Astrocyte (in vitro differentiated cells and primary cell): ENCODE data around the gene ARPC2. TPM values are rescaled to one million over a fixed set of nuclear protein-coding genes. Genes with fewer than 3 reads are reported as not detected.
A peak's percentile ranks its signal among the peaks of the same experiment; 100 is the strongest.

Experiments
- DNase-seq: peaks from one replicate; pipeline ENCODE4 v3.0.0-alpha.2; 2010; ENCODE audit warnings: low read depth
- FAIRE-seq: peaks from 2 replicates; lab custom pipeline; 2011; peaks lifted over from hg19 to GRCh38; lab: Jason Lieb, UNC
- H2AFZ ChIP-seq: 2 replicates; pipeline ENCODE4 v1.6.0; 2012; ENCODE audit warnings: low read depth, low read length, inconsistent platforms
- H3K27ac ChIP-seq: 2 replicates; pipeline ENCODE4 v1.5.1; 2011; ENCODE audit warnings: low read depth, low read length, inconsistent platforms
- H3K27me3 ChIP-seq: 2 replicates; pipeline ENCODE4 v1.6.0; 2011; ENCODE audit warnings: low read length, inconsistent platforms; ENCODE audit not compliant: insufficient read depth
- H3K36me3 ChIP-seq: 2 replicates; pipeline ENCODE4 v1.5.1; 2011; ENCODE audit warnings: low read length, inconsistent platforms; ENCODE audit not compliant: insufficient read depth
- H3K4me1 ChIP-seq: 2 replicates; pipeline ENCODE4 v1.5.1; 2011; ENCODE audit warnings: low read length, inconsistent platforms; ENCODE audit not compliant: insufficient read depth
- H3K4me2 ChIP-seq: 2 replicates; pipeline ENCODE4 v1.6.0; 2012; ENCODE audit warnings: low read length, inconsistent platforms
- H3K4me3 ChIP-seq: 2 replicates; pipeline ENCODE4 v1.5.1; 2011; ENCODE audit warnings: low read depth, mild to moderate bottlenecking, low read length, inconsistent platforms; ENCODE audit not compliant: insufficient read depth
- H3K79me2 ChIP-seq: 2 replicates; pipeline ENCODE4 v1.6.0; 2012; ENCODE audit warnings: mild to moderate bottlenecking, low read length, inconsistent platforms; ENCODE audit not compliant: insufficient read depth
- H3K9ac ChIP-seq: 2 replicates; pipeline ENCODE4 v1.6.0; 2012; ENCODE audit warnings: mild to moderate bottlenecking, low read length, inconsistent platforms
- H3K9me3 ChIP-seq: 2 replicates; pipeline ENCODE4 v1.5.1; 2012; ENCODE audit warnings: low read depth, mild to moderate bottlenecking, low read length, inconsistent platforms; ENCODE audit not compliant: insufficient read depth
- H4K20me1 ChIP-seq: 2 replicates; pipeline ENCODE4 v1.6.0; 2012; ENCODE audit warnings: low read length, inconsistent platforms; ENCODE audit not compliant: insufficient read depth
- H3K27ac Mint-ChIP-seq: one replicate; pipeline ENCODE4 v1.8.0; 2021; ENCODE audit warnings: mild to moderate bottlenecking, mixed read lengths; ENCODE audit not compliant: unreplicated experiment
- H3K27me3 Mint-ChIP-seq: one replicate; pipeline ENCODE4 v1.8.0; 2021; ENCODE audit warnings: low read depth, mixed read lengths; ENCODE audit not compliant: unreplicated experiment
- H3K36me3 Mint-ChIP-seq: one replicate; pipeline ENCODE4 v1.8.0; 2021; ENCODE audit warnings: low read depth, mixed read lengths; ENCODE audit not compliant: unreplicated experiment
- H3K4me1 Mint-ChIP-seq: one replicate; pipeline ENCODE4 v1.8.0; 2021; ENCODE audit warnings: low read depth, mixed read lengths; ENCODE audit not compliant: unreplicated experiment
- H3K4me3 Mint-ChIP-seq: one replicate; pipeline ENCODE4 v1.8.0; 2021; ENCODE audit warnings: mild to moderate bottlenecking, moderate library complexity, mixed read lengths; ENCODE audit not compliant: unreplicated experiment
- H3K9me3 Mint-ChIP-seq: one replicate; pipeline ENCODE4 v1.8.0; 2021; ENCODE audit warnings: mild to moderate bottlenecking, mixed read lengths; ENCODE audit not compliant: unreplicated experiment
- EZH2 ChIP-seq: IDR thresholded peaks from 2 replicates; pipeline ENCODE4 v1.6.1; 2012; ENCODE audit warnings: mild to moderate bottlenecking, low read length, inconsistent platforms; ENCODE audit not compliant: insufficient read depth
- total RNA-seq: library from RNA; stranded (reverse); gene quantifications from 2 replicates; pipeline ENCODE4 v1.2.1, GENCODE V29; 2021
- TF ChIP-seq, protein P1 (sequence below): IDR thresholded peaks from 2 replicates; pipeline ENCODE4 v1.5.1; 2011; ENCODE audit warnings: low read depth, mild to moderate bottlenecking, inconsistent platforms, low read length, moderate library complexity; ENCODE audit not compliant: insufficient read depth

The ARPC2 gene
- total RNA-seq, 1 donor from 2014 or later: 535 TPM

DNA sequence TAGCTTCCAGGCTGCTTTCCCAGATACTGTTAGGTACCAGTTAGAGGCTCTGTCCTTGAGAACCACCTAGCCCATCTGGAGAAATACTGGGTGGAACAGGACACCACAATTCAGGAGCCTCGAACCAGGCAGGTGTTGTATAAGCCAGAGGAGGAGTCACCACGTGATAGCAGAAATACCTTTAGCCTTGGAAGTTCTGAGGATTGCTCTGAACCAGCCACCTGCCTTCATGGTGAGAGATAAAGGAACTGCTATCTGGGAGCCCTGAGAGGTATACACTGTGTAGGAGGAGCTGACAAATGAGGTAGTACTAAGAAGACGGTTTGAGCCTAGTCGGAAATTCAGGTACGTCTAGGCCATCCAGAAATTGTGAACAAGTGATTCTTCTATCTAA, 36.2 kb downstream of the ARPC2 start:
- Histone ChIP-seq H3K4me2 (no peak overlapping the region), H2AFZ (no peak overlapping the region), H3K9ac (peak overlapping the region; percentile 46), H4K20me1 (peaks cover 82% of the 10 kb centered on the region), H3K79me2 (peaks cover 21% of the 10 kb centered on the region), H3K9me3 (no peaks in the 10 kb centered on the region), H3K4me3 (no peak overlapping the region), H3K36me3 (peaks cover 78% of the 10 kb centered on the region), H3K27ac (no peak overlapping the region), H3K27me3 (no peaks in the 10 kb centered on the region), H3K4me1 (peaks cover 6% of the 10 kb centered on the region)
- Mint-ChIP-seq H3K4me1 (peaks cover 29% of the 10 kb centered on the region), H3K27ac (no peak overlapping the region), H3K4me3 (no peak overlapping the region), H3K27me3 (no peaks in the 10 kb centered on the region), H3K9me3 (no peaks in the 10 kb centered on the region), H3K36me3 (peaks cover 37% of the 10 kb centered on the region)
- DNase-seq (no peak), FAIRE-seq (no peak)
- no peak for TF ChIP-seq EZH2
- TF ChIP-seq, protein P1, sequence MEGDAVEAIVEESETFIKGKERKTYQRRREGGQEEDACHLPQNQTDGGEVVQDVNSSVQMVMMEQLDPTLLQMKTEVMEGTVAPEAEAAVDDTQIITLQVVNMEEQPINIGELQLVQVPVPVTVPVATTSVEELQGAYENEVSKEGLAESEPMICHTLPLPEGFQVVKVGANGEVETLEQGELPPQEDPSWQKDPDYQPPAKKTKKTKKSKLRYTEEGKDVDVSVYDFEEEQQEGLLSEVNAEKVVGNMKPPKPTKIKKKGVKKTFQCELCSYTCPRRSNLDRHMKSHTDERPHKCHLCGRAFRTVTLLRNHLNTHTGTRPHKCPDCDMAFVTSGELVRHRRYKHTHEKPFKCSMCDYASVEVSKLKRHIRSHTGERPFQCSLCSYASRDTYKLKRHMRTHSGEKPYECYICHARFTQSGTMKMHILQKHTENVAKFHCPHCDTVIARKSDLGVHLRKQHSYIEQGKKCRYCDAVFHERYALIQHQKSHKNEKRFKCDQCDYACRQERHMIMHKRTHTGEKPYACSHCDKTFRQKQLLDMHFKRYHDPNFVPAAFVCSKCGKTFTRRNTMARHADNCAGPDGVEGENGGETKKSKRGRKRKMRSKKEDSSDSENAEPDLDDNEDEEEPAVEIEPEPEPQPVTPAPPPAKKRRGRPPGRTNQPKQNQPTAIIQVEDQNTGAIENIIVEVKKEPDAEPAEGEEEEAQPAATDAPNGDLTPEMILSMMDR: no peak

DNA sequence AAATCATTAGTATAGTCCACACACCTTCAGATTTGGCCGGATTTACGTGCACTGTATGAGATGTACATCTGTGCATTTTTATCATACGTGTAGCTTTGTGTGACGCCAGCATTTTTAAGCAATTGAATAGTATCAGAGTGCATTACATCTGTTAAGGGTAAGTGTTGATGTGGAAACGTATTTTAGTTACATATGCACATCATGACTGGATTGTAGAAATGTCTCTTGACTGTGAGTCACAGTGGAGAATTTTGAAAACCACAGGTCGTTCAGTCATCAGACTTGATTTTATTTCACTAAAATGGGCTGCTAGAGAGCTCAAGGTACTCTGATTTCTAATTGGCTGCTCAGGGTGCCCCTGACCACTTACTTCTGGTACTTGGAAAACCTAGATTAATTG, 38.5 kb downstream of the ARPC2 start:
- peak overlapping the region; percentile 14 for H3K27ac Mint-ChIP-seq
- Histone ChIP-seq H3K27me3 (no peaks in the 10 kb centered on the region), H3K9ac (no peak overlapping the region), H3K4me1 (peaks cover 19% of the 10 kb centered on the region), H2AFZ (no peak overlapping the region), H4K20me1 (peaks cover 64% of the 10 kb centered on the region), H3K4me3 (no peak overlapping the region), H3K36me3 (peaks cover 58% of the 10 kb centered on the region), H3K79me2 (peaks cover 10% of the 10 kb centered on the region), H3K4me2 (no peak overlapping the region), H3K27ac (peak overlapping the region; percentile 36), H3K9me3 (no peaks in the 10 kb centered on the region)
- no peak overlapping the region for H3K4me3 Mint-ChIP-seq
- TF ChIP-seq EZH2: no peak
- TF ChIP-seq, protein P1: no peak
- peaks cover 22% of the 10 kb centered on the region for H3K36me3 Mint-ChIP-seq
- peak; percentile 56 for DNase-seq
- no peaks in the 10 kb centered on the region for H3K27me3 Mint-ChIP-seq
- no peaks in the 10 kb centered on the region for H3K9me3 Mint-ChIP-seq
- peak; percentile 50 for FAIRE-seq
- H3K4me1 Mint-ChIP-seq: peaks cover 44% of the 10 kb centered on the region

DNA sequence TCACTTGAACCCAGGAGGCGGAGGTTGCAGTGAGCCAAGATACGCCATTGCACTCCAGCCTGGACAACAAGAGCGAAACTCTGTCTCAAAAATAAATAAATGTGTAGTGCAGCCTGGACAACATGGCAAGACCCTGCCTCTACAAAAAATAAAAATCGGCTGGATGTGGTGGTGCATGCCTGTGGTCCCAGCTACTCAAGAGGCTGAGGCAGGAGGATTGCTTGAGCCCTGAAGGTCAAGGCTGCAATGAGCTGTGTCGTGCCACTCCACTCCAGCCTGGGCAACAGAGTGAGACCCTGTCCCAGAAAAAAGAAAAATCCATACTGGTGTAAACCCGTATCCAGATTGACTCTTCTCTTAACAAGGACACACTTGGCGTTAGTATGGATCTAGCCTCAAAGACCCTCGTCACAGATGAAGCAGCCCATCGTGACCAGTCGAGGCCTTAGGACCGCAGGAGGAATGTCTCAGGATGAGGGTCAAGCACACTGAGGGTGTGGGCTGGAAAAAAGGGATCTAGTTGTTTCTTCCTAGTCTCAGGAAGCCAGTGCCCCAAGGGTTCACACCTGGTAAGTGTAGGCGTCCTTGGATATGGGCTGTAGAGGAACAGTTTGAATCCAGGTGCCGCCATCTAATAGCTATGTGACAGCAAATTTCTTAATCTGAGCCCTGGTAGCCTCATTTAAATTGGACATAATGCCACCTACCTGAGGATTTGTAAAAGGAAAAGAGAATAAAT, 39.8 kb downstream of the ARPC2 start:
- Mint-ChIP-seq H3K4me1 (peaks cover 53% of the 10 kb centered on the region), H3K27me3 (no peaks in the 10 kb centered on the region), H3K36me3 (peaks cover 14% of the 10 kb centered on the region), H3K4me3 (no peak overlapping the region), H3K9me3 (no peaks in the 10 kb centered on the region), H3K27ac (peak overlapping the region; percentile 77)
- H3K79me2 ChIP-seq: peaks cover 10% of the 10 kb centered on the region
- no peaks in the 10 kb centered on the region for H3K9me3 ChIP-seq
- H3K27me3 ChIP-seq: no peaks in the 10 kb centered on the region
- no peak overlapping the region for H3K27ac ChIP-seq
- H4K20me1 ChIP-seq: peaks cover 56% of the 10 kb centered on the region
- FAIRE-seq: no peak
- H3K9ac ChIP-seq: no peak overlapping the region
- no peak for DNase-seq
- H3K4me1 ChIP-seq: peaks cover 19% of the 10 kb centered on the region
- TF ChIP-seq EZH2: no peak
- TF ChIP-seq, protein P1: no peak
- peaks cover 46% of the 10 kb centered on the region for H3K36me3 ChIP-seq
- no peak overlapping the region for H3K4me3 ChIP-seq
- no peak overlapping the region for H2AFZ ChIP-seq
- no peak overlapping the region for H3K4me2 ChIP-seq
